Prostate gland (tissue), 2 donors: Measurements from ENCODE around the gene ABCA7. TPM values are rescaled to one million over a fixed set of nuclear protein-coding genes. Genes with fewer than 3 reads are reported as not detected.

Experiments used
- DNase-seq: peaks from one replicate; pipeline ENCODE4 v3.0.0-alpha.2; 2019; ENCODE audit warnings: low spot score
- H3K27ac ChIP-seq, 2 donors: fragments of 200-600 bp; sonication (generic); 2 replicates each; pipeline ENCODE4 v1.5.1; 2017 to 2019
- H3K27me3 ChIP-seq: fragments of 200-600 bp; sonication (generic); replicated peaks from 2 replicates; pipeline ENCODE4 v1.5.1; 2019; ENCODE audit not compliant: insufficient read depth
- H3K36me3 ChIP-seq, 2 donors: fragments of 200-600 bp; sonication (generic); 1 replicate in 1 of 2; 2 replicates in 1 of 2; pipeline versions ENCODE4 v1.5.1 to v1.8.1; 2017 to 2019
- H3K4me1 ChIP-seq: fragments of 200-600 bp; sonication (generic); replicated peaks from 2 replicates; pipeline ENCODE4 v1.5.1; 2019
- H3K4me3 ChIP-seq, 2 donors: fragments of 200-600 bp; sonication (generic); 2 replicates each; pipeline ENCODE4 v1.5.1; 2017 to 2019
- H3K9me3 ChIP-seq: fragments of 200-600 bp; sonication (generic); 2 replicates; pipeline ENCODE4 v1.5.1; 2017
- POLR2A ChIP-seq: fragments of 450-650 bp; IDR thresholded peaks from one replicate; pipeline ENCODE4 v1.6.1; 2016; ENCODE audit warnings: antibody characterized with exemption, mild to moderate bottlenecking
- POLR2AphosphoS5 ChIP-seq: sonication (generic); formaldehyde crosslinking; IDR thresholded peaks from one replicate; pipeline ENCODE4 v1.6.1; 2017; ENCODE audit warnings: antibody characterized with exemption
- WGBS: methylation state at CpG from one replicate; pipeline ENCODE4 v1.1.5; 2018; 5-methylcytosine and 5-hydroxymethylcytosine counted together
- intact Hi-C: fragments of 100-400 bp; cut with DNase I; formaldehyde crosslinking; loops from one replicate; pipeline ENCODE4 v1.14.2; 2022
- total RNA-seq, 2 donors: library from RNA; depleted of rRNA; stranded (reverse); fragments of >200 nt; gene quantifications; one replicate each; pipeline ENCODE4 v1.1.0, GENCODE V29; 2016
- TF ChIP-seq, protein P1 (sequence below), 4 experiments: fragments of 200-600 bp in 2 of 4; fragments of 450-650 bp in 2 of 4; sonication (generic) in 2 of 4; IDR thresholded peaks; 1 replicate in 3 of 4; 2 replicates in 1 of 4; pipeline ENCODE4 v1.5.1; 2016 to 2019; ENCODE audit warnings: antibody characterized with exemption in 4 of 4, mild to moderate bottlenecking in 2 of 4, moderate library complexity in 2 of 4

ABCA7 gene
- total RNA-seq, 2 donors from 2014 or later, result 16.2 to 25.1 TPM

GRCh38 chr19:1082165-1082927 lies 42.4 kb downstream of the ABCA7 start:
- H3K27me3 ChIP-seq, result no peaks in the 10 kb centered on the region
- DNase-seq, result peak; percentile 91
- no peaks in the 10 kb centered on the region for H3K36me3 ChIP-seq
- WGBS, result 16% methylated on average over 45 of the region's 51 CpGs
- no peaks in the 10 kb centered on the region for H3K4me1 ChIP-seq
- no peaks in the 10 kb centered on the region for H3K9me3 ChIP-seq
- H3K27ac ChIP-seq, result peak overlapping the region in 1 of 2 donors; percentile 2
- H3K4me3 ChIP-seq, result peak overlapping the region in 1 of 2 donors; percentile 29
- intact Hi-C loops, result no loop called here
- TF ChIP-seq, protein P1, sequence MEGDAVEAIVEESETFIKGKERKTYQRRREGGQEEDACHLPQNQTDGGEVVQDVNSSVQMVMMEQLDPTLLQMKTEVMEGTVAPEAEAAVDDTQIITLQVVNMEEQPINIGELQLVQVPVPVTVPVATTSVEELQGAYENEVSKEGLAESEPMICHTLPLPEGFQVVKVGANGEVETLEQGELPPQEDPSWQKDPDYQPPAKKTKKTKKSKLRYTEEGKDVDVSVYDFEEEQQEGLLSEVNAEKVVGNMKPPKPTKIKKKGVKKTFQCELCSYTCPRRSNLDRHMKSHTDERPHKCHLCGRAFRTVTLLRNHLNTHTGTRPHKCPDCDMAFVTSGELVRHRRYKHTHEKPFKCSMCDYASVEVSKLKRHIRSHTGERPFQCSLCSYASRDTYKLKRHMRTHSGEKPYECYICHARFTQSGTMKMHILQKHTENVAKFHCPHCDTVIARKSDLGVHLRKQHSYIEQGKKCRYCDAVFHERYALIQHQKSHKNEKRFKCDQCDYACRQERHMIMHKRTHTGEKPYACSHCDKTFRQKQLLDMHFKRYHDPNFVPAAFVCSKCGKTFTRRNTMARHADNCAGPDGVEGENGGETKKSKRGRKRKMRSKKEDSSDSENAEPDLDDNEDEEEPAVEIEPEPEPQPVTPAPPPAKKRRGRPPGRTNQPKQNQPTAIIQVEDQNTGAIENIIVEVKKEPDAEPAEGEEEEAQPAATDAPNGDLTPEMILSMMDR (IDR thresholded peaks at IDR 0.05), result no peak
- TF ChIP-seq POLR2A (no peak), POLR2AphosphoS5 (no peak)

DNA sequence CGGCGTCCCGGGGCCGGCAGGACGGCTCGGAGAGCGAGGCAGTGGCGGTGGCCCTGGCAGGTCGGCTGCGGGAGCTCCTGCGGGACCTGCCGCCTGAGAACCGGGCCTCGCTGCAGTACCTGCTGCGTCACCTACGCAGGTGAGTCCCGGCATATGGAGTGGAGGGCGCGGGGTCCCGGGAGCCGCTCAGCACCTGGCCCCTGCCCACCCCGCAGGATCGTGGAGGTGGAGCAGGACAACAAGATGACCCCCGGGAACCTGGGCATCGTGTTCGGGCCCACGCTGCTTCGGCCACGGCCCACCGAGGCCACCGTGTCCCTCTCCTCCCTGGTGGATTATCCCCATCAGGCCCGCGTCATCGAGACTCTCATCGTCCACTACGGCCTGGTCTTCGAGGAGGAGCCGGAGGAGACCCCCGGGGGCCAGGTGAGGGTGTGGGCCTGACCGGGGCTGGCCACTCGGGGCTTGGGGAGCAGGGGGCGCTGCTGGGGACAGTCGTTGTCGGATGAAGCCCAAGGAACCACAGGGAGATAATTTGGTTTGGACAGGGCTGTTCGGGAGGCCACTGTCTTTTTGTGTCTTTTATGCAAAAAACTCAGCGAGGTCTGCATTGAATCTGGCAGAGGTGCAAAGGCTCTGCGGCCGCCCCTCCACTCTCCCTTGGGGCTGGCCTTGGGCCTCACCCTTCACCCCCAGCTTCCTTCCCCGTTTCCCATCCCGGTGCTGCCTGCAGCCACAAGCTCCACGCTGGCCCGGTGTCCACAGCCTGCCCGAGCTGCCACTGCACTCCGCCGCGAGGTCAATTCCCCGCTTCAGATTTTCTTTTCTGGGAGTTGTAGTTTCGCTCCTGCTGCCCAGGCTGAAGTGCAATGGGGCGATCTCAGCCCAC lies 43.3 kb downstream of the ABCA7 start:
- no peak for DNase-seq
- Histone ChIP-seq H3K27ac (peak overlapping the region in 1 of 2 donors; percentile 2), H3K4me1 (no peaks in the 10 kb centered on the region), H3K36me3 (no peaks in the 10 kb centered on the region), H3K4me3 (peak overlapping the region in 1 of 2 donors; percentile 29), H3K27me3 (no peaks in the 10 kb centered on the region), H3K9me3 (no peaks in the 10 kb centered on the region)
- intact Hi-C loops, result no loop called here
- WGBS, result 83% methylated on average over 59 of the region's 59 CpGs
- TF ChIP-seq POLR2A (no peak), POLR2AphosphoS5 (no peak)
- TF ChIP-seq, protein P1 (IDR thresholded peaks at IDR 0.05), result no peak

DNA sequence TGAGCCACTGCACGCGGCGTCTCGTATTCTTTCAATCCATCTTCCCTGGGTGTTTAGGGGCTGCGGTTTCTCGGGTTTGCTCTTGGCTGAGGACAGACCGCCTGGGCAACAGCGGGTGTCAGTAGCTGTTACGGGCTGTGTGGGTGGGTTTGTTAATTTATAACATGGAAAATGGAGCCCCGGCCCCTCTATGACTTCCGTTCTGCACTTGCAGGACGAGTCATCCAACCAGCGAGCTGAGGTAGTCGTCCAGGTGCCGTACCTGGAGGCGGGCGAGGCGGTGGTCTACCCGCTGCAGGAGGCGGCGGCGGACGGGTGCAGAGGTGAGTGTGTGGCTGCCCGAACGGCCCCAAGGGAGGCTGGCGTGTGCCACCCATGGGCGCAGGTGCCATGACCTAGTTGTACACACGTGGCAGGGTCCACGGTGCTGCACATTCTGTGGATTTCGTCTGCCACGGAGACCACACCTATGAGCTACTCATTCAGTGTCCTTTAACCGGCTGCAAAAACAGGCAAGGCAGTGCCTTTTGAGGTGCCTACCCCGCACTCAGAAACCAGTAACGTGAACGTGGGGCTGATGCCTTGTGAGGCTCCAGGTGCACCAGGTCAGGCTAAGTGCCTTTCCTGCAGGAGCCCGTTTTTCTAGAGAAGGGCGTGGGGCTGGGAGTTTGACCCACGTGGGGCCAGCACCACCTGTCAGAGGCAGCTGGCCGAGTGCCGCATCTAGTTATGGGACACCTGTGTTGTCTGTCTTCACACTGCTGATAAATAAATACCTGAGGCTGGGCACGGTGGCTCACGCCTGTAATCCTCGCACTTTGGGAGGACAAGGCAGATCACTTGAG lies 44.3 kb downstream of the ABCA7 start:
- no peaks in the 10 kb centered on the region for H3K4me1 ChIP-seq
- H3K27me3 ChIP-seq, result no peaks in the 10 kb centered on the region
- H3K4me3 ChIP-seq, result no peak overlapping the region
- H3K27ac ChIP-seq, result no peak overlapping the region
- H3K36me3 ChIP-seq, result no peaks in the 10 kb centered on the region
- WGBS, result 61% methylated on average over 35 of the region's 43 CpGs
- TF ChIP-seq POLR2AphosphoS5 (no peak), POLR2A (no peak)
- TF ChIP-seq, protein P1 (IDR thresholded peaks at IDR 0.05), result no peak
- DNase-seq, result no peak
- intact Hi-C loops, result no loop called here
- H3K9me3 ChIP-seq, result no peaks in the 10 kb centered on the region

DNA sequence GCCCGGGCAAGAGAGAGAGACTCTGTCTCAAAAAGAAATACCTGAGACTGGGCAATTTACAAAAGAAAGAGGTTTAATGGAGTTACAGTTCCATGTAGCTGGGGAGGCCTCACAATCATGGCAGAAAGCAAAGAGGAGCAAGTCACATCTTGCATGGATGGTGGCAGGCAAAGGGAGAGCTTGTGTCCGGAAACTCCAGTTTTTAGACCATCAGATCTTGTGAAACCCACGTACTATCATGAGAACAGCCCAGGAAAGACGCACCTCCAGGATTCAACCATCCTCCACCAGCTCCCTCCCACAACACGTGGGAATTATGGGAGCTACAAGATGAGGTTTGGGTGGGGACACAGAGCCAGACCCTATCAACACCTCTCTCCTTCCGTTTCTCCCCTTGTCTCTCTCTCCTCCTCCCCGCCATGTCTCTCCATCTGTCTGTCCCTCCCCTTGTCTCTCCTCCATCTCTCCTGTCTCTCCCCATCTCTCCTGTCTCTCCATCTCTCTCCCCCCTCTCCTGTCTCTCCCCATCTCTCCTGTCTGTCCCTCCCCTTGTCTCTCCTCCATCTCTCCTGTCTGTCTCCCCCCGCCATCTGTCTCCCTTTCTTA lies 45.2 kb downstream of the ABCA7 start:
- Histone ChIP-seq H3K4me3 (no peak overlapping the region), H3K27ac (no peak overlapping the region), H3K4me1 (no peaks in the 10 kb centered on the region), H3K36me3 (no peaks in the 10 kb centered on the region), H3K27me3 (no peaks in the 10 kb centered on the region), H3K9me3 (no peaks in the 10 kb centered on the region)
- no peak for DNase-seq
- no peak for TF ChIP-seq POLR2AphosphoS5
- no peak for TF ChIP-seq POLR2A
- TF ChIP-seq, protein P1 (IDR thresholded peaks at IDR 0.05), result no peak
- WGBS, result 52% methylated on average over 8 of the region's 8 CpGs
- intact Hi-C loops, result no loop called here
